WTC11 (cell line): Measurements from ENCODE around the gene EML6. TPM values are rescaled to one million over a fixed set of nuclear protein-coding genes. Genes with fewer than 3 reads are reported as not detected.

Source experiments
- ATAC-seq: fragments of 200-7000 bp; cut with Tn5 transposase; 2 replicates; pipeline ENCODE4 v1.10.0; 2021; ENCODE audit warnings: mild to moderate bottlenecking, moderate library complexity
- CTCF ChIA-PET: fragments of 300-600 bp; sonication (Branson Sonifier 250); formaldehyde crosslinking; loops from one replicate; lab custom pipeline; 2021; ENCODE audit warnings: antibody characterized with exemption; lab: Charles Lee
- POLR2A ChIA-PET: fragments of 350-600 bp; sonication (Branson Sonifier 250); formaldehyde crosslinking; loops from one replicate; lab custom pipeline; 2021; ENCODE audit warnings: antibody characterized with exemption; lab: Charles Lee
- DNase-seq: peaks from one replicate; pipeline ENCODE4 v3.0.0; 2021; ENCODE audit warnings: low spot score
- H3K27ac Mint-ChIP-seq: 2 replicates; pipeline ENCODE4 v1.8.0; 2021; ENCODE audit warnings: mixed read lengths
- H3K27me3 Mint-ChIP-seq: 2 replicates; pipeline ENCODE4 v1.8.0; 2021; ENCODE audit warnings: low read depth, mild to moderate bottlenecking, moderate library complexity, mixed read lengths
- H3K36me3 Mint-ChIP-seq: 2 replicates; pipeline ENCODE4 v1.8.0; 2021; ENCODE audit warnings: mixed read lengths
- H3K4me1 Mint-ChIP-seq: 2 replicates; pipeline ENCODE4 v1.8.0; 2022; ENCODE audit warnings: mixed read lengths
- H3K4me3 Mint-ChIP-seq: 2 replicates; pipeline ENCODE4 v1.8.0; 2021; ENCODE audit warnings: mild to moderate bottlenecking, moderate library complexity, mixed read lengths
- H3K9me3 Mint-ChIP-seq: 2 replicates; pipeline ENCODE4 v1.8.0; 2021; ENCODE audit warnings: mixed read lengths
- AFF4 ChIP-seq: sonication (generic); formaldehyde crosslinking; IDR thresholded peaks from 2 replicates; pipeline ENCODE4 v1.8.1; 2023; ENCODE audit warnings: mild to moderate bottlenecking, missing genetic modification reagents, borderline replicate concordance
- AR ChIP-seq: fragments of 250-450 bp; sonication (Bioruptor Pico); IDR thresholded peaks from 2 replicates; pipeline ENCODE4 v1.9.0; 2021; ENCODE audit warnings: mild to moderate bottlenecking
- CDX4 ChIP-seq: fragments of 250-450 bp; sonication (Bioruptor Pico); IDR thresholded peaks from 2 replicates; pipeline ENCODE4 v1.9.0; 2021; ENCODE audit warnings: moderate library complexity, mild to moderate bottlenecking, inconsistent platforms, borderline replicate concordance
- E2F1 ChIP-seq: sonication (generic); formaldehyde crosslinking; IDR thresholded peaks from 2 replicates; pipeline ENCODE4 v1.8.0; 2022; ENCODE audit warnings: mild to moderate bottlenecking, missing genetic modification reagents
- ELF4 ChIP-seq: sonication (generic); formaldehyde crosslinking; IDR thresholded peaks from 2 replicates; pipeline ENCODE4 v1.8.1; 2022; ENCODE audit warnings: low read depth, mild to moderate bottlenecking, moderate library complexity, missing genetic modification reagents
- KAT7 ChIP-seq: sonication (generic); formaldehyde crosslinking; IDR thresholded peaks from 2 replicates; pipeline ENCODE4 v1.8.1; 2023; ENCODE audit warnings: missing genetic modification reagents, mild to moderate bottlenecking, borderline replicate concordance
- MLX ChIP-seq: sonication (generic); formaldehyde crosslinking; IDR thresholded peaks from 2 replicates; pipeline ENCODE4 v1.8.1; 2023; ENCODE audit warnings: mild to moderate bottlenecking, missing genetic modification reagents, moderate library complexity
- NR2C2 ChIP-seq: sonication (generic); formaldehyde crosslinking; IDR thresholded peaks from 2 replicates; pipeline ENCODE4 v1.8.0; 2022; ENCODE audit warnings: mild to moderate bottlenecking, missing genetic modification reagents
- OVOL2 ChIP-seq: fragments of 250-450 bp; sonication (Bioruptor Pico); IDR thresholded peaks from 2 replicates; pipeline ENCODE4 v1.9.0; 2021; ENCODE audit warnings: mild to moderate bottlenecking, borderline replicate concordance
- RELA ChIP-seq: sonication (generic); formaldehyde crosslinking; IDR thresholded peaks from 2 replicates; pipeline ENCODE4 v1.8.1; 2022; ENCODE audit warnings: missing genetic modification reagents, mild to moderate bottlenecking, borderline replicate concordance
- TEAD4 ChIP-seq: sonication (generic); formaldehyde crosslinking; IDR thresholded peaks from 2 replicates; pipeline ENCODE4 v1.8.0; 2022; ENCODE audit warnings: mild to moderate bottlenecking, missing genetic modification reagents
- ZNF138 ChIP-seq: sonication (generic); formaldehyde crosslinking; conservative IDR thresholded peaks from 2 replicates; pipeline ENCODE4 v1.8.1; 2022; ENCODE audit warnings: mild to moderate bottlenecking, moderate library complexity, missing genetic modification reagents
- ZNF281 ChIP-seq: sonication (generic); formaldehyde crosslinking; IDR thresholded peaks from 2 replicates; pipeline ENCODE4 v1.8.0; 2023; ENCODE audit warnings: mild to moderate bottlenecking, missing genetic modification reagents
- ZNF423 ChIP-seq: fragments of 250-450 bp; sonication (Bioruptor Pico); IDR thresholded peaks from 2 replicates; pipeline ENCODE4 v2.1.2; 2022; ENCODE audit warnings: mild to moderate bottlenecking, moderate library complexity
- total RNA-seq: library from RNA; stranded (reverse); gene quantifications from 3 replicates; pipeline ENCODE4 v1.2.3, GENCODE V29; 2021

EML6 gene
- total RNA-seq, 1 experiment from 2014 or later, result 2.1 TPM

- Mint-ChIP-seq H3K4me3 (no peak overlapping the region), H3K27ac (no peak overlapping the region), H3K4me1 (0 out of 2 replicates have a peak, but pooled peaks cover 5% of the 10 kb centered on the region), H3K27me3 (no peaks in the 10 kb centered on the region; the same call in 1 of the 2 replicates), H3K9me3 (no peaks in the 10 kb centered on the region), H3K36me3 (no peaks in the 10 kb centered on the region)
- POLR2A ChIA-PET, result no interaction called here
- CTCF ChIA-PET, result interaction anchor here (1.5 kb wide), 1 partner anchor 25 kb away, joined by 6 read pairs; no protein-coding TSS in a partner anchor
- no peak for TF ChIP-seq NR2C2
- no peak for TF ChIP-seq E2F1
- no peak for TF ChIP-seq ZNF423 (CRISPR knock-in tag)
- TF ChIP-seq TEAD4 (CRISPR knock-in tag), result no peak
- no peak for TF ChIP-seq ZNF138 (CRISPR knock-in tag)
- no peak for TF ChIP-seq KAT7 (CRISPR knock-in tag)
- no peak for TF ChIP-seq CDX4 (CRISPR knock-in tag)
- no peak for TF ChIP-seq RELA (CRISPR knock-in tag)
- no peak for TF ChIP-seq ZNF281 (CRISPR knock-in tag)
- no peak for TF ChIP-seq MLX (CRISPR knock-in tag)
- no peak for TF ChIP-seq AFF4 (CRISPR knock-in tag)
- no peak for TF ChIP-seq OVOL2 (CRISPR knock-in tag)
- TF ChIP-seq ELF4, result no peak
- TF ChIP-seq AR (CRISPR knock-in tag), result no peak
- ATAC-seq (no peak), DNase-seq (no peak)
These were observed 140.2 kb downstream of the EML6 start for GRCh38 chr2:54863660-54864059.
